Measurements from ENCODE around the gene LSM14A. TPM values are rescaled to one million over a fixed set of nuclear protein-coding genes. Genes with fewer than 3 reads are reported as not detected.

LSM14A gene
- total and polyA plus RNA-seq, 4 experiments from 2014 or later = 158 to 176 (median 170) TPM

- ChIA-PET CTCF (ENCODE audit: partially characterized antibody) (interaction anchor here (0.6 to 1.9 kb wide), 5 partner anchors 12 to 161 kb away, joined by 3 to 9 read pairs (median 3); no protein-coding TSS in a partner anchor), POLR2A (ENCODE audit: partially characterized antibody) (interaction anchor here (1.3 to 4.0 kb wide), 15 partner anchors 8 to 97 kb away, joined by 3 to 19 read pairs (median 6); partner anchors contain the start of gene LSM14A)
- Mint-ChIP-seq H3K4me3 (peak overlapping the region; percentile 21 to 84 (median 66)), H3K36me3 (peaks cover 2 to 7% of the 10 kb centered on the region in 2 donors), H3K27ac (peak overlapping the region; percentile 88 to 99 (median 95)), H3K27me3 (no peaks in the 10 kb centered on the region), H3K4me1 (peaks cover 51 to 82% (median 73%) of the 10 kb centered on the region in 4 donors), H3K9me3 (no peaks in the 10 kb centered on the region)
- Histone ChIP-seq H3K4me1 (ENCODE audit: insufficient read depth, low read length) (peaks cover 93% of the 10 kb centered on the region), H3K36me3 (ENCODE audit: insufficient read depth, low read length) (no peaks in the 10 kb centered on the region), H3K4me3 (ENCODE audit: low read length in 2 of 2) (no peak overlapping the region), H3K27me3 (ENCODE audit: insufficient read depth, low read length) (no peaks in the 10 kb centered on the region), H3K27ac (ENCODE audit: low read depth, low read length) (peak overlapping the region; percentile 56), H3K9me3 (ENCODE audit: control insufficient read depth in 1 of 2, low read length in 2 of 2) (no peaks in the 10 kb centered on the region)
- intact Hi-C loops (cut with micrococcal nuclease) = no loop called here
- peak in 2 of 5 donors; percentile 25 to 41 for DNase-seq
Measured at GRCh38 chr19:34269081-34269480, 96.8 kb downstream of the LSM14A start.

- Histone ChIP-seq H3K4me1 (ENCODE audit: insufficient read depth, low read length) (peaks cover 97% of the 10 kb centered on the region), H3K27ac (ENCODE audit: low read depth, low read length) (peak overlapping the region; percentile 68), H3K4me3 (ENCODE audit: low read length in 2 of 2) (peak overlapping the region in 1 of 2 donors; percentile 43), H3K9me3 (ENCODE audit: control insufficient read depth in 1 of 2, low read length in 2 of 2) (no peaks in the 10 kb centered on the region), H3K36me3 (ENCODE audit: insufficient read depth, low read length) (no peaks in the 10 kb centered on the region), H3K27me3 (ENCODE audit: insufficient read depth, low read length) (no peaks in the 10 kb centered on the region)
- POLR2A ChIA-PET (ENCODE audit: partially characterized antibody) = interaction anchor here (1.0 to 4.0 kb wide), 16 partner anchors 8 to 98 kb away, joined by 3 to 19 read pairs (median 6); partner anchors contain the start of gene LSM14A
- Mint-ChIP-seq H3K9me3 (peaks cover 0 to 2% (median 0%) of the 10 kb centered on the region in 8 donors), H3K4me3 (peak overlapping the region; percentile 68 to 87 (median 82)), H3K27ac (peak overlapping the region; percentile 90 to 99 (median 98)), H3K4me1 (peaks cover 53 to 83% (median 74%) of the 10 kb centered on the region in 4 donors), H3K36me3 (peaks cover 2 to 7% of the 10 kb centered on the region in 2 donors), H3K27me3 (no peaks in the 10 kb centered on the region)
- CTCF ChIA-PET (ENCODE audit: partially characterized antibody) = interaction anchor here (0.6 to 1.9 kb wide), 8 partner anchors 13 to 161 kb away, joined by 3 to 9 read pairs (median 3); no protein-coding TSS in a partner anchor
- peak in 1 of 5 donors; percentile 10 for DNase-seq
- intact Hi-C loops (cut with micrococcal nuclease) = no loop called here
Measured at GRCh38 chr19:34269489-34269888, 97.2 kb downstream of the LSM14A start.

- H3K27ac ChIP-seq (ENCODE audit: low read depth, low read length) = peak overlapping the region; percentile 68
- Mint-ChIP-seq H3K27me3 (no peaks in the 10 kb centered on the region), H3K36me3 (peaks cover 2 to 4% of the 10 kb centered on the region in 2 donors), H3K4me1 (peaks cover 52 to 83% (median 74%) of the 10 kb centered on the region in 4 donors), H3K9me3 (peaks cover 0 to 2% (median 0%) of the 10 kb centered on the region in 8 donors), H3K4me3 (peak overlapping the region; percentile 68 to 87 (median 82)), H3K27ac (peak overlapping the region; percentile 90 to 99 (median 98))
- ChIA-PET CTCF (ENCODE audit: partially characterized antibody) (interaction anchor here (0.7 to 3.2 kb wide), 10 partner anchors 9 to 160 kb away, joined by 3 to 9 read pairs (median 3); no protein-coding TSS in a partner anchor), POLR2A (ENCODE audit: partially characterized antibody) (interaction anchor here (0.8 to 4.0 kb wide), 21 partner anchors 9 to 98 kb away, joined by 3 to 19 read pairs (median 4); partner anchors contain the start of gene LSM14A)
- H3K4me3 ChIP-seq (ENCODE audit: low read length in 2 of 2) = peak overlapping the region; percentile 18 to 43
- peaks cover 95% of the 10 kb centered on the region for H3K4me1 ChIP-seq (ENCODE audit: insufficient read depth, low read length)
- H3K9me3 ChIP-seq (ENCODE audit: control insufficient read depth in 1 of 2, low read length in 2 of 2) = no peaks in the 10 kb centered on the region
- H3K27me3 ChIP-seq (ENCODE audit: insufficient read depth, low read length) = no peaks in the 10 kb centered on the region
- intact Hi-C loops (cut with micrococcal nuclease) = loop anchor here (1.0 to 5.0 kb wide), 6 partner anchors 11 to 80 kb away; partner anchors contain the start of gene GARRE1
- DNase-seq = peak; percentile 87 to 93 (median 89)
- no peaks in the 10 kb centered on the region for H3K36me3 ChIP-seq (ENCODE audit: insufficient read depth, low read length)
Measured at GRCh38 chr19:34269968-34270621, 97.8 kb downstream of the LSM14A start.

- Mint-ChIP-seq H3K27ac (peak overlapping the region in 5 of 7 donors; percentile 17 to 91 (median 72)), H3K4me1 (peaks cover 60 to 89% (median 77%) of the 10 kb centered on the region in 4 donors), H3K36me3 (peaks cover 7 to 12% of the 10 kb centered on the region in 2 donors), H3K4me3 (peak overlapping the region in 2 of 8 donors; percentile 6 to 70), H3K9me3 (peaks cover 0 to 2% (median 0%) of the 10 kb centered on the region in 8 donors), H3K27me3 (no peaks in the 10 kb centered on the region)
- H3K27ac ChIP-seq (ENCODE audit: low read depth, low read length) = no peak overlapping the region
- ChIA-PET POLR2A (ENCODE audit: partially characterized antibody) (interaction anchor here (0.8 to 1.0 kb wide), 2 partner anchors 14 to 77 kb away, joined by 3 read pairs; no protein-coding TSS in a partner anchor), CTCF (ENCODE audit: partially characterized antibody) (interaction anchor here (0.6 to 3.2 kb wide), 3 partner anchors 12 to 73 kb away, joined by 3 to 8 read pairs (median 3); no protein-coding TSS in a partner anchor)
- peaks cover 87% of the 10 kb centered on the region for H3K4me1 ChIP-seq (ENCODE audit: insufficient read depth, low read length)
- no peak overlapping the region for H3K4me3 ChIP-seq (ENCODE audit: low read length in 2 of 2)
- DNase-seq = no peak
- no peaks in the 10 kb centered on the region for H3K36me3 ChIP-seq (ENCODE audit: insufficient read depth, low read length)
- H3K9me3 ChIP-seq (ENCODE audit: control insufficient read depth in 1 of 2, low read length in 2 of 2) = no peaks in the 10 kb centered on the region
- H3K27me3 ChIP-seq (ENCODE audit: insufficient read depth, low read length) = no peaks in the 10 kb centered on the region
- intact Hi-C loops (cut with micrococcal nuclease) = loop anchor here (5.0 kb wide), 1 partner anchor 34 kb away; no protein-coding TSS in a partner anchor
Measured at GRCh38 chr19:34273121-34273520, 100.8 kb downstream of the LSM14A start.

- Histone ChIP-seq H3K27ac (ENCODE audit: low read depth, low read length) (no peak overlapping the region), H3K36me3 (ENCODE audit: insufficient read depth, low read length) (no peaks in the 10 kb centered on the region), H3K4me3 (ENCODE audit: low read length in 2 of 2) (no peak overlapping the region), H3K27me3 (ENCODE audit: insufficient read depth, low read length) (no peaks in the 10 kb centered on the region), H3K9me3 (ENCODE audit: control insufficient read depth in 1 of 2, low read length in 2 of 2) (no peaks in the 10 kb centered on the region), H3K4me1 (ENCODE audit: insufficient read depth, low read length) (peaks cover 75% of the 10 kb centered on the region)
- intact Hi-C loops (cut with micrococcal nuclease) = loop anchor here (5.0 kb wide), 1 partner anchor 33 kb away; no protein-coding TSS in a partner anchor
- H3K36me3 Mint-ChIP-seq = peaks cover 5 to 12% of the 10 kb centered on the region in 2 donors
- H3K27me3 Mint-ChIP-seq = no peaks in the 10 kb centered on the region
- peaks cover 0 to 2% (median 0%) of the 10 kb centered on the region in 8 donors for H3K9me3 Mint-ChIP-seq
- H3K4me3 Mint-ChIP-seq = peak overlapping the region in 1 of 8 donors; percentile 46
- no peak for DNase-seq
- ChIA-PET CTCF (ENCODE audit: partially characterized antibody) (interaction anchor here (1.0 kb wide), 1 partner anchor 53 kb away, joined by 3 read pairs; no protein-coding TSS in a partner anchor), POLR2A (ENCODE audit: partially characterized antibody) (no interaction called here)
- peak overlapping the region; percentile 10 to 95 (median 74) for H3K27ac Mint-ChIP-seq
- H3K4me1 Mint-ChIP-seq = peaks cover 53 to 89% (median 68%) of the 10 kb centered on the region in 4 donors
Measured at GRCh38 chr19:34274284-34274826, 102.1 kb downstream of the LSM14A start.

GRCh38 chr19:34274827-34275625, 102.7 kb downstream of the LSM14A start:
- peaks cover 68% of the 10 kb centered on the region for H3K4me1 ChIP-seq (ENCODE audit: insufficient read depth, low read length)
- H3K36me3 ChIP-seq (ENCODE audit: insufficient read depth, low read length) = no peaks in the 10 kb centered on the region
- H3K27ac ChIP-seq (ENCODE audit: low read depth, low read length) = no peak overlapping the region
- H3K9me3 ChIP-seq (ENCODE audit: control insufficient read depth in 1 of 2, low read length in 2 of 2) = no peaks in the 10 kb centered on the region
- H3K4me3 Mint-ChIP-seq = peak overlapping the region in 1 of 8 donors; percentile 47
- ChIA-PET CTCF (ENCODE audit: partially characterized antibody) (interaction anchor here (1.0 kb wide), 1 partner anchor 54 kb away, joined by 3 read pairs; no protein-coding TSS in a partner anchor), POLR2A (ENCODE audit: partially characterized antibody) (no interaction called here)
- intact Hi-C loops (cut with micrococcal nuclease) = loop anchor here (5.0 kb wide), 1 partner anchor 32 kb away; no protein-coding TSS in a partner anchor
- peaks cover 0 to 2% (median 0%) of the 10 kb centered on the region in 8 donors for H3K9me3 Mint-ChIP-seq
- DNase-seq = no peak
- peaks cover 48 to 85% (median 63%) of the 10 kb centered on the region in 4 donors for H3K4me1 Mint-ChIP-seq
- peaks cover 5 to 12% of the 10 kb centered on the region in 2 donors for H3K36me3 Mint-ChIP-seq
- no peak overlapping the region for H3K4me3 ChIP-seq (ENCODE audit: low read length in 2 of 2)
- H3K27me3 Mint-ChIP-seq = no peaks in the 10 kb centered on the region
- peak overlapping the region in 3 of 7 donors; percentile 49 to 81 (median 77) for H3K27ac Mint-ChIP-seq
- H3K27me3 ChIP-seq (ENCODE audit: insufficient read depth, low read length) = no peaks in the 10 kb centered on the region
